COLO829 (cell line): ENCODE measurements around the gene GOSR2.
"Not testable (repeated sequence)": the region's sequence is repeated elsewhere in the genome, so short reads cannot be mapped to it uniquely, and the experiment has no call there.

Experiments used
- DNase-seq: peaks from one replicate; pipeline ENCODE4 v3.0.0; 2012; ENCODE audit warnings: low spot score

Gene GOSR2

GRCh38 chr17:46930051-46930450, 7.1 kb downstream of the GOSR2 start:
- no peak for DNase-seq

- no peak for DNase-seq
These were observed 8.6 kb downstream of the GOSR2 start for GRCh38 chr17:46931596-46931995.

- DNase-seq: no peak
These were observed 12.8 kb downstream of the GOSR2 start for GRCh38 chr17:46935658-46936266.

GRCh38 chr17:46940692-46941404, 17.9 kb downstream of the GOSR2 start:
- peak; percentile 66 for DNase-seq

- peak; percentile 77 for DNase-seq
These were observed 19.7 kb downstream of the GOSR2 start for GRCh38 chr17:46942441-46943217.

GRCh38 chr17:46943218-46943500, 20.2 kb downstream of the GOSR2 start:
- no peak for DNase-seq

GRCh38 chr17:46943501-46944393, 20.8 kb downstream of the GOSR2 start:
- DNase-seq: no peak

GRCh38 chr17:46944931-46945330, 22.0 kb downstream of the GOSR2 start:
- no peak for DNase-seq

GRCh38 chr17:46947216-46947615, 24.3 kb downstream of the GOSR2 start:
- no peak for DNase-seq

GRCh38 chr17:46948544-46948943, 25.6 kb downstream of the GOSR2 start:
- DNase-seq: no peak

GRCh38 chr17:46949291-46950174, 26.6 kb downstream of the GOSR2 start:
- DNase-seq: no peak

- no peak for DNase-seq
These were observed 27.5 kb downstream of the GOSR2 start for GRCh38 chr17:46950342-46950996.

GRCh38 chr17:46950997-46951621, 28.1 kb downstream of the GOSR2 start:
- no peak for DNase-seq

GRCh38 chr17:46951706-46952105, 28.7 kb downstream of the GOSR2 start:
- no peak for DNase-seq

- no peak for DNase-seq
These were observed 29.2 kb downstream of the GOSR2 start for GRCh38 chr17:46952115-46952514.

- DNase-seq: not testable (repeated sequence)
These were observed 30.2 kb downstream of the GOSR2 start for GRCh38 chr17:46953191-46953590.

GRCh38 chr17:46958041-46958591, 35.2 kb downstream of the GOSR2 start:
- no peak for DNase-seq

GRCh38 chr17:46960152-46960551, 37.2 kb downstream of the GOSR2 start:
- DNase-seq: no peak

- peak; percentile 45 for DNase-seq
These were observed 39.4 kb downstream of the GOSR2 start for GRCh38 chr17:46962374-46962790.

GRCh38 chr17:46963571-46963970, 40.6 kb downstream of the GOSR2 start:
- DNase-seq: no peak
